Measurements from ENCODE around the gene PRSS36. TPM values are rescaled to one million over a fixed set of nuclear protein-coding genes. Genes with fewer than 3 reads are reported as not detected.

Gene PRSS36
- total RNA-seq, 1 experiment from 2014 or later: 1.3 TPM

- TF ChIP-seq FOXP4 (CRISPR knock-in tag; IDR thresholded peaks at IDR 0.05): no peak
Observed at GRCh38 chr16:31113121-31114120, 36.4 kb downstream of the PRSS36 start (continued).

GRCh38 chr16:31112711-31113110 is 37.2 kb downstream of the PRSS36 start:
- no peak for ATAC-seq
- CTCF ChIA-PET: no interaction called here
- TF ChIP-seq ESRRA (CRISPR knock-in tag; IDR thresholded peaks at IDR 0.05; ENCODE audit: borderline replicate concordance) (no peak), ZNF671 (CRISPR knock-in tag; IDR thresholded peaks at IDR 0.05) (no peak), ZNF219 (CRISPR knock-in tag; IDR thresholded peaks at IDR 0.05; ENCODE audit: borderline replicate concordance) (no peak), CTCF (IDR thresholded peaks at IDR 0.05) (no peak), FOXJ3 (CRISPR knock-in tag; IDR thresholded peaks at IDR 0.05; ENCODE audit: borderline replicate concordance) (no peak), GABPB1 (CRISPR knock-in tag; IDR thresholded peaks at IDR 0.05) (no peak), E2F5 (CRISPR knock-in tag; IDR thresholded peaks at IDR 0.05) (no peak), ELF4 (CRISPR knock-in tag; IDR thresholded peaks at IDR 0.05; ENCODE audit: low read depth) (no peak), ETV6 (CRISPR knock-in tag; IDR thresholded peaks at IDR 0.05) (no peak)
- no peak for DNase-seq (ENCODE audit: low spot score)
- no peak overlapping the region for H3K27ac Mint-ChIP-seq
- no peak overlapping the region for H3K4me3 Mint-ChIP-seq
- peaks cover 30% of the 10 kb centered on the region for H3K36me3 Mint-ChIP-seq
- H3K4me1 Mint-ChIP-seq: peaks cover 4% of the 10 kb centered on the region; the same call in 1 of the 2 replicates
- POLR2A ChIA-PET: no interaction called here
- no peaks in the 10 kb centered on the region for H3K27me3 Mint-ChIP-seq (ENCODE audit: low read depth)
- H3K9me3 Mint-ChIP-seq: no peaks in the 10 kb centered on the region

GRCh38 chr16:31111881-31112466 is 37.9 kb downstream of the PRSS36 start:
- no peak overlapping the region for H3K4me3 Mint-ChIP-seq
- H3K27ac Mint-ChIP-seq: no peak overlapping the region
- ATAC-seq (no peak), DNase-seq (ENCODE audit: low spot score) (no peak)
- no peak for TF ChIP-seq FOXP4 (CRISPR knock-in tag; IDR thresholded peaks at IDR 0.05)
- no peak for TF ChIP-seq ZNF219 (CRISPR knock-in tag; IDR thresholded peaks at IDR 0.05; ENCODE audit: borderline replicate concordance)
- TF ChIP-seq KAT7 (CRISPR knock-in tag; IDR thresholded peaks at IDR 0.05; ENCODE audit: borderline replicate concordance): no peak
- no peak for TF ChIP-seq ZNF281 (CRISPR knock-in tag; IDR thresholded peaks at IDR 0.05)
- no peaks in the 10 kb centered on the region for H3K9me3 Mint-ChIP-seq
- H3K4me1 Mint-ChIP-seq: peaks cover 9% of the 10 kb centered on the region; the same call in 1 of the 2 replicates
- H3K27me3 Mint-ChIP-seq (ENCODE audit: low read depth): no peaks in the 10 kb centered on the region
- ChIA-PET POLR2A (no interaction called here), CTCF (no interaction called here)
- peaks cover 30% of the 10 kb centered on the region for H3K36me3 Mint-ChIP-seq
